ENCODE results near the gene H2BK1. TPM values are rescaled to one million over a fixed set of nuclear protein-coding genes. Genes with fewer than 3 reads are reported as not detected.

Gene H2BK1
- polyA plus RNA-seq, 1 experiment, result not detected

DNA sequence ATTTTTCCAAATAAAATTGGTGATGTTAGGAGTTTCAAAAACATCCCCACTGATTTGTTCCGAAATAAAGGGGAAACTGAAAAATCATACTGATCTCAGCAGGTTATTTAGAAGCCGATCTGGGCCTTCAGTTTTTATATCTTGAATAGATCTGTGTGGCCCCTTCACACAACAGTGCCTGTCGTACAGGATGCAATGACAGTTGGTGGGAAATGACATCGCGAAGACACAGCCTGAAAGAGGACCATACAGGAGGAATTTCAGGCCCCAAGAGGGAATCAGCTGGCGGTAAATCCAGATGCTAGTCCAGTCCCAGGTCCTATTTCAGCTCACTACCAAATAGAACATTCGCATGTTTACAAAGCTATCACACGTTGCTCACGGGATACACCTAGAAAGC lies 3.0 kb downstream of the H2BK1 start:
- no peak overlapping the region for H3K4me3 ChIP-seq (ENCODE audit: low read depth, low read length)
- POLR2A ChIA-PET, result no interaction called here
- peaks cover 51% of the 10 kb centered on the region for H3K27me3 ChIP-seq (ENCODE audit: control insufficient read depth, insufficient read depth, low read length)
- no peak overlapping the region for H3K27ac ChIP-seq (ENCODE audit: low read depth, low read length)
- no peak for DNase-seq (ENCODE audit: low read depth, low spot score)
- TF ChIP-seq, protein P1, sequence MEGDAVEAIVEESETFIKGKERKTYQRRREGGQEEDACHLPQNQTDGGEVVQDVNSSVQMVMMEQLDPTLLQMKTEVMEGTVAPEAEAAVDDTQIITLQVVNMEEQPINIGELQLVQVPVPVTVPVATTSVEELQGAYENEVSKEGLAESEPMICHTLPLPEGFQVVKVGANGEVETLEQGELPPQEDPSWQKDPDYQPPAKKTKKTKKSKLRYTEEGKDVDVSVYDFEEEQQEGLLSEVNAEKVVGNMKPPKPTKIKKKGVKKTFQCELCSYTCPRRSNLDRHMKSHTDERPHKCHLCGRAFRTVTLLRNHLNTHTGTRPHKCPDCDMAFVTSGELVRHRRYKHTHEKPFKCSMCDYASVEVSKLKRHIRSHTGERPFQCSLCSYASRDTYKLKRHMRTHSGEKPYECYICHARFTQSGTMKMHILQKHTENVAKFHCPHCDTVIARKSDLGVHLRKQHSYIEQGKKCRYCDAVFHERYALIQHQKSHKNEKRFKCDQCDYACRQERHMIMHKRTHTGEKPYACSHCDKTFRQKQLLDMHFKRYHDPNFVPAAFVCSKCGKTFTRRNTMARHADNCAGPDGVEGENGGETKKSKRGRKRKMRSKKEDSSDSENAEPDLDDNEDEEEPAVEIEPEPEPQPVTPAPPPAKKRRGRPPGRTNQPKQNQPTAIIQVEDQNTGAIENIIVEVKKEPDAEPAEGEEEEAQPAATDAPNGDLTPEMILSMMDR (IDR thresholded peaks at IDR 0.05; ENCODE audit: low read depth, low read length), result no peak
- peaks cover 2% of the 10 kb centered on the region; the same call in 1 of the 2 replicates for H3K9me3 ChIP-seq (ENCODE audit: control insufficient read depth, insufficient read depth, low read length)
- CTCF ChIA-PET, result no interaction called here

DNA sequence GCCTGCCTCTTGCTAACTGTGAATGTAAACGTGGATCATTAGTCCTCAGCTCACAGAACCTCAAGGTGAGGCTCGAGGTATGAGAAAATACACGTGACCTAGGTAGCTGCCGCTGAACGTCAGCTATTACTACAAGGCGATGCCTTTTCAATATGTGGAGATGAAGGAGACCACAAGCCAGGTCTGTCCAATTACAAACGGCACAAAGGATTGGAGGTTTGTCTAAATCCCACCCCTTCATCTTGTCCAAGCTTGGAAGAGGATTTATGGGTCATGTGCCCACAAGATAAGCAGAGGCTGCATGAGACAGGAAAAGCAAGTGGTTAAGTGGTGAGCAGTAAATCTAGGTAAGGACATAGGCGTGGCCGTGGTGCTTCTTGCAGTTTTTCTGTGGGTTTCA lies 3.4 kb downstream of the H2BK1 start:
- TF ChIP-seq, protein P1 (IDR thresholded peaks at IDR 0.05; ENCODE audit: low read depth, low read length), result no peak
- peaks cover 2% of the 10 kb centered on the region; the same call in 1 of the 2 replicates for H3K9me3 ChIP-seq (ENCODE audit: control insufficient read depth, insufficient read depth, low read length)
- no peak for DNase-seq (ENCODE audit: low read depth, low spot score)
- POLR2A ChIA-PET, result no interaction called here
- peaks cover 55% of the 10 kb centered on the region for H3K27me3 ChIP-seq (ENCODE audit: control insufficient read depth, insufficient read depth, low read length)
- CTCF ChIA-PET, result no interaction called here
- no peak overlapping the region for H3K4me3 ChIP-seq (ENCODE audit: low read depth, low read length)
- H3K27ac ChIP-seq (ENCODE audit: low read depth, low read length), result no peak overlapping the region

DNA sequence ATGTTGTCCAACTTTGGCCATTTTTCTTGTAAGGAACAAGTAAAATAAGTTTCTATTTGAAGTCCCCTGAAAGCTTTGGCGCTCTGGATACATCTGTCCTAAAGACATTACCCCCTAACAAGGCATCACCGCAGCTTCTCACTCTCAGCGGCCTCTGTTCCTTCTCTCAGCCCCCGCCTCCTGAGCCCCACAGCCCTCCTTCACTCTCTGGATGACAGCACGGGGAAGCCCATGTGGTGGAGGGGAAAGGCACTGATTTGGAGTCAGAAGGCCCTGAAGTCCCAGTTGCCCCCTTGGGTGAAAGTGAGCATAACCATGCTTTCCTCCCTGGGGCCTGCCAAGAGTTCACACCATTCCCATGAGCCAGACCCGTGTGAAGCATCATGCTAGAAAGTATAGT lies 4.6 kb downstream of the H2BK1 start:
- Histone ChIP-seq H3K27me3 (ENCODE audit: control insufficient read depth, insufficient read depth, low read length) (peaks cover 62% of the 10 kb centered on the region), H3K4me3 (ENCODE audit: low read depth, low read length) (no peak overlapping the region), H3K9me3 (ENCODE audit: control insufficient read depth, insufficient read depth, low read length) (peaks cover 2% of the 10 kb centered on the region; the same call in 1 of the 2 replicates), H3K27ac (ENCODE audit: low read depth, low read length) (no peak overlapping the region)
- DNase-seq (ENCODE audit: low read depth, low spot score), result no peak
- POLR2A ChIA-PET, result no interaction called here
- TF ChIP-seq, protein P1 (IDR thresholded peaks at IDR 0.05; ENCODE audit: low read depth, low read length), result no peak
- CTCF ChIA-PET, result interaction anchor here (0.6 kb wide), 2 partner anchors 38 to 109 kb away, joined by 4 to 5 read pairs; no protein-coding TSS in a partner anchor

DNA sequence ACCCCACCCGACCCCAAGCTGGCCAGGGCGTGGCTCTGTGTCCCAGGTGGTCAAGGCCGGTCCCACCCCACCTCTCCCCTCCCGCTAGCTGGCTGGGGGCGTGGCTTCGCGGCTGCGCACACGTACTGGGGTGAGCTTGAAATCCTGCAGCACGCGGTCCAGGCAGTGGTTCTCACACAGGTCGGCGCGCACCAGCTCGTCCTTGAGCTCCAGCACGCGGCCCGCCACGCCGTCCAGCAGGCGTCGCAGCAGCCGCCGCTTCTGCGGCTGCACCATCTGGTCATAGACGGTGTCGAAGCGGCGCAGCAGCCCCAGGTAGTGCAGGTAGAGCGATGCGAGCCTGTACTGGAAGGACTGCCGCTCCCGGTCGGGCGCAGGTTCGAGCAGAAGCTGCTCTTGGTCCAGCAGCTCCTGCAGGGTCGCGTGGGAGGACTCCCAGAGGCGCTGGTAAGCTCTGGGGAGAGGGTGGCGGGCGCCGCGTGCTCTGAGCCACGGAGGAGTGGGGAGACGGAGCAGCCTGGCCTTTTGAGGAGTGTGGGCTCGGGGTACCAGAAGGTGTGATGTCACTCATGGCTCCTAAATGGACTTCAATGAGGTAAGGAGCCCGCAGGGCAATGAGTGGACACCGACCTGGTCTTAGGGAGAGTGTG lies 5.8 kb downstream of the H2BK1 start:
- peaks cover 2% of the 10 kb centered on the region; the same call in 1 of the 2 replicates for H3K9me3 ChIP-seq (ENCODE audit: control insufficient read depth, insufficient read depth, low read length)
- CTCF ChIA-PET, result no interaction called here
- no peak overlapping the region for H3K27ac ChIP-seq (ENCODE audit: low read depth, low read length)
- DNase-seq (ENCODE audit: low read depth, low spot score), result no peak
- POLR2A ChIA-PET, result no interaction called here
- TF ChIP-seq, protein P1 (IDR thresholded peaks at IDR 0.05; ENCODE audit: low read depth, low read length), result no peak
- H3K27me3 ChIP-seq (ENCODE audit: control insufficient read depth, insufficient read depth, low read length), result peaks cover 74% of the 10 kb centered on the region
- H3K4me3 ChIP-seq (ENCODE audit: low read depth, low read length), result no peak overlapping the region

DNA sequence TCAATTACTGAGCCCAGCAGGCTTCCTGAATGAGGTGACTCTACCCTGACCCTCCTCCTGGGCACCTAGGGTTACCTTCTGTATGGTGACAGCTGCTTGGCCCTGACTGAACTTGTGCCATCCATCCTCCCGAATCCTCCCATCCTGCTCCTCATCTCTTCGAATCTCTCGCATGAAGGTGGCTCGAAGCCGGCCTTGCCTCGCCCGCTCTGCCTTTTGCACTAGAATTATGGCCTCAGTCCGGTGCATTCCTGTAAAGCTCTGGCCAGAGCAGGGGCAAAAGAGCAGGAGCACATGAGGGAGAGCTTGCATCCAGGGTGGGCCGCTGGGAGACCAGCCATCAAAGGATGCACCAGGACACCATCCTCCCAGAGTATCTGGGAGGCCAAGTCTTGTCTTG lies 7.5 kb downstream of the H2BK1 start:
- TF ChIP-seq, protein P1 (IDR thresholded peaks at IDR 0.05; ENCODE audit: low read depth, low read length), result no peak
- Histone ChIP-seq H3K27me3 (ENCODE audit: control insufficient read depth, insufficient read depth, low read length) (peaks cover 76% of the 10 kb centered on the region), H3K27ac (ENCODE audit: low read depth, low read length) (no peak overlapping the region), H3K9me3 (ENCODE audit: control insufficient read depth, insufficient read depth, low read length) (peaks cover 2% of the 10 kb centered on the region; the same call in 1 of the 2 replicates), H3K4me3 (ENCODE audit: low read depth, low read length) (no peak overlapping the region)
- ChIA-PET CTCF (no interaction called here), POLR2A (no interaction called here)
- DNase-seq (ENCODE audit: low read depth, low spot score), result no peak
